H1 (cell line): ENCODE results near the gene SUPT4H1. TPM values are rescaled to one million over a fixed set of nuclear protein-coding genes. Genes with fewer than 3 reads are reported as not detected.

Experiments
- CTCF ChIA-PET: fragments of 300-600 bp; sonication (Branson Sonifier 250); formaldehyde crosslinking; loops from one replicate; lab custom pipeline; 2021; ENCODE audit not compliant: partially characterized antibody; lab: Charles Lee
- POLR2A ChIA-PET: fragments of 300-600 bp; sonication (Branson Sonifier 250); formaldehyde crosslinking; loops from one replicate; lab custom pipeline; 2021; ENCODE audit warnings: inconsistent platforms; ENCODE audit not compliant: partially characterized antibody; lab: Charles Lee
- DNase-seq, 2 experiments: peaks; one replicate each; pipeline versions ENCODE4 v3.0.0 to v3.0.0-alpha.2; 2010 to 2022; ENCODE audit warnings: low spot score in 2 of 2, low read depth in 1 of 2, mixed read lengths in 1 of 2
- FAIRE-seq: peaks from 2 replicates; lab custom pipeline; 2011; peaks lifted over from hg19 to GRCh38; lab: Jason Lieb, UNC
- H2AFZ ChIP-seq: 2 replicates; pipeline ENCODE4 v1.8.1; 2012; ENCODE audit warnings: low read length, inconsistent platforms
- H2AK5ac ChIP-seq: 2 replicates; pipeline ENCODE4 v1.6.1; 2013; ENCODE audit warnings: low read depth, low read length
- H2BK120ac ChIP-seq: replicated peaks from 2 replicates; pipeline ENCODE3; 2013; ENCODE audit warnings: low read depth, low read length, inconsistent platforms
- H2BK12ac ChIP-seq: 2 replicates; pipeline ENCODE4 v1.6.1; 2013; ENCODE audit warnings: low read depth, low read length
- H2BK15ac ChIP-seq: 2 replicates; pipeline ENCODE4 v1.6.1; 2013; ENCODE audit warnings: low read length
- H2BK20ac ChIP-seq: 2 replicates; pipeline ENCODE4 v1.6.1; 2013; ENCODE audit warnings: low read length
- H2BK5ac ChIP-seq: 2 replicates; pipeline ENCODE4 v1.6.1; 2013; ENCODE audit warnings: low read depth, low read length
- H3K14ac ChIP-seq: 2 replicates; pipeline ENCODE4 v1.6.1; 2013; ENCODE audit warnings: inconsistent platforms; ENCODE audit not compliant: insufficient read length
- H3K18ac ChIP-seq: 2 replicates; pipeline ENCODE4 v1.6.1; 2013; ENCODE audit warnings: low read length; ENCODE audit errors: extremely low read depth
- H3K23ac ChIP-seq: 2 replicates; pipeline ENCODE4 v1.6.1; 2013; ENCODE audit warnings: inconsistent platforms; ENCODE audit not compliant: insufficient read length
- H3K23me2 ChIP-seq: 2 replicates; pipeline ENCODE4 v1.6.1; 2013; ENCODE audit warnings: low read depth, low read length
- H3K27ac ChIP-seq: 2 replicates; pipeline ENCODE4 v1.6.1; 2011; ENCODE audit warnings: low read depth, low read length, inconsistent platforms
- H3K27me3 ChIP-seq, 4 experiments: replicated peaks in 1 of 4; 1 replicate in 1 of 4; 2 replicates in 3 of 4; pipeline versions ENCODE4 v1.6.1 to v1.8.1; 2011 to 2013; ENCODE audit warnings: low read length in 3 of 4, mild to moderate bottlenecking in 3 of 4, inconsistent platforms in 2 of 4, mixed read lengths in 2 of 4, moderate library complexity in 1 of 4; ENCODE audit not compliant: control insufficient read depth in 3 of 4, insufficient read depth in 3 of 4; ENCODE audit errors: extremely low read depth in 1 of 4
- H3K36me3 ChIP-seq, 4 experiments: 2 replicates each; pipeline versions ENCODE4 v1.6.1 to v1.8.1; 2011 to 2013; ENCODE audit warnings: mild to moderate bottlenecking in 4 of 4, low read length in 3 of 4, moderate library complexity in 2 of 4, control low read depth in 1 of 4, inconsistent platforms in 1 of 4; ENCODE audit not compliant: insufficient read depth in 4 of 4, control insufficient read depth in 2 of 4
- H3K4ac ChIP-seq: replicated peaks from 2 replicates; pipeline ENCODE3; 2013; ENCODE audit warnings: low read length, low read depth, mixed read lengths, inconsistent platforms; ENCODE audit not compliant: insufficient read length
- H3K4me1 ChIP-seq, 4 experiments: replicated peaks in 1 of 4; 1 replicate in 1 of 4; 2 replicates in 3 of 4; pipeline versions ENCODE4 v1.6.1 to v1.8.1; 2011 to 2013; ENCODE audit warnings: low read length in 3 of 4, inconsistent platforms in 2 of 4, mixed read lengths in 1 of 4; ENCODE audit not compliant: insufficient read depth in 4 of 4, control insufficient read depth in 3 of 4
- H3K4me2 ChIP-seq, 2 experiments: 2 replicates each; pipeline versions ENCODE4 v1.6.1 to v1.8.1; 2011 to 2013; ENCODE audit warnings: low read depth in 2 of 2, low read length in 2 of 2, control low read depth in 1 of 2, inconsistent platforms in 1 of 2, mild to moderate bottlenecking in 1 of 2; ENCODE audit not compliant: insufficient read depth in 1 of 2
- H3K4me3 ChIP-seq, 4 experiments: fragments of 200-600, 300-600 bp in 1 of 4; sonication (generic), shearing (Covaris generic), sonication (Bioruptor Twin) in 1 of 4; 2 replicates each; pipeline versions ENCODE4 v1.5.1 to v1.8.1; 2011 to 2016; ENCODE audit warnings: low read length in 4 of 4, low read depth in 3 of 4, control low read depth in 2 of 4, inconsistent platforms in 2 of 4, mild to moderate bottlenecking in 2 of 4, mixed read lengths in 1 of 4, moderate library complexity in 1 of 4; ENCODE audit not compliant: insufficient read depth in 2 of 4; ENCODE audit errors: extremely low read depth in 1 of 4
- H3K56ac ChIP-seq: replicated peaks from 2 replicates; pipeline ENCODE3; 2013; ENCODE audit warnings: low read depth, mild to moderate bottlenecking, mixed read lengths, low read length, inconsistent platforms; ENCODE audit not compliant: insufficient read length
- H3K79me1 ChIP-seq: 2 replicates; pipeline ENCODE4 v1.6.1; 2013; ENCODE audit warnings: low read depth, low read length, control low read depth
- H3K79me2 ChIP-seq, 2 experiments: 2 replicates each; pipeline versions ENCODE4 v1.6.1 to v1.8.1; 2012 to 2013; ENCODE audit warnings: low read length in 2 of 2, mild to moderate bottlenecking in 2 of 2, inconsistent platforms in 1 of 2; ENCODE audit not compliant: insufficient read depth in 2 of 2, control insufficient read depth in 1 of 2
- H3K9ac ChIP-seq, 4 experiments: replicated peaks in 1 of 4; 1 replicate in 1 of 4; 2 replicates in 3 of 4; pipeline versions ENCODE4 v1.6.1 to v1.8.1; 2011 to 2013; ENCODE audit warnings: low read depth in 3 of 4, low read length in 3 of 4, control low read depth in 2 of 4, mild to moderate bottlenecking in 2 of 4, moderate library complexity in 2 of 4, inconsistent platforms in 1 of 4; ENCODE audit errors: extremely low read depth in 1 of 4
- H3K9me3 ChIP-seq, 2 experiments: 2 replicates each; pipeline versions ENCODE4 v1.6.1 to v1.8.1; 2012 to 2013; ENCODE audit warnings: mild to moderate bottlenecking in 2 of 2, moderate library complexity in 2 of 2, control low read depth in 1 of 2, inconsistent platforms in 1 of 2, low read depth in 1 of 2, low read length in 1 of 2, mixed read lengths in 1 of 2; ENCODE audit not compliant: insufficient read depth in 2 of 2
- H4K20me1 ChIP-seq, 2 experiments: replicated peaks in 1 of 2; 2 replicates each; pipeline versions ENCODE3 to v1.8.1; 2011 to 2013; ENCODE audit warnings: inconsistent platforms in 2 of 2, low read length in 2 of 2, mild to moderate bottlenecking in 1 of 2; ENCODE audit not compliant: insufficient read depth in 2 of 2, control insufficient read depth in 1 of 2
- H4K5ac ChIP-seq: 2 replicates; pipeline ENCODE4 v1.6.1; 2013; ENCODE audit warnings: low read length, low read depth, mixed read lengths, inconsistent platforms; ENCODE audit not compliant: insufficient read length
- H4K8ac ChIP-seq: 2 replicates; pipeline ENCODE4 v1.8.0; 2013; ENCODE audit warnings: mild to moderate bottlenecking, moderate library complexity, low read length, inconsistent platforms; ENCODE audit not compliant: insufficient read depth; ENCODE audit errors: extremely low read depth
- H4K91ac ChIP-seq: replicated peaks from 2 replicates; pipeline ENCODE3; 2013; ENCODE audit warnings: low read length, mixed read lengths, inconsistent platforms; ENCODE audit not compliant: insufficient read length
- USF2 ChIP-seq: IDR thresholded peaks from 2 replicates; pipeline ENCODE4 v1.6.1; 2011; ENCODE audit warnings: low read length, improper control_type of control experiment
- WGBS, 2 experiments: shearing (Covaris generic) in 1 of 2; methylation state at CpG; one replicate each; pipeline versions ENCODE4 v1.1.6 to v1.1.7; 2013 to 2015; ENCODE audit warnings: low lambda C conversion rate in 2 of 2, mixed read lengths in 2 of 2, inconsistent platforms in 1 of 2, low coverage in 1 of 2, missing lambda C conversion rate in 1 of 2; ENCODE audit not compliant: insufficient replicate concordance in 2 of 2, insufficient coverage in 1 of 2, insufficient read length in 1 of 2; ENCODE audit errors: extremely low coverage in 1 of 2, missing lambda C conversion rate in 1 of 2; 5-methylcytosine and 5-hydroxymethylcytosine counted together
- polyA plus RNA-seq, 7 experiments: library from polyadenylated mRNA; depleted of rRNA in 3 of 7; stranded (reverse) in 5 of 7; unstranded in 2 of 7; fragments of >200 nt in 5 of 7; fragments of 200-250 nt in 2 of 7; gene quantifications; 1 replicate in 5 of 7; 2 replicates in 1 of 7; 4 replicates in 1 of 7; pipeline versions ENCODE4 v1.2.1 to v1.2.3, GENCODE V29; 2011 to 2013; ENCODE audit warnings: missing spikeins in 2 of 7, mixed read lengths in 2 of 7
- total RNA-seq: library from RNA; stranded (reverse); fragmentation: NEBNext Ultra II Directional; extraction: Animal tissue kit (Norgen Biotek cat#: 25700); gene quantifications from 2 replicates; pipeline ENCODE4 v1.2.1, GENCODE V29; 2021

The SUPT4H1 gene
- total and polyA plus RNA-seq, 2 of the 8 experiments (the other 6 are each of a cell fraction or from before 2014, with no cell fraction given): 112 to 143 TPM

GRCh38 chr17:58362368-58363014 lies 10.5 kb upstream of the SUPT4H1 start:
- Histone ChIP-seq H3K4ac (no peak overlapping the region), H3K36me3 (no peaks in the 10 kb centered on the region), H3K9ac (no peak overlapping the region), H3K4me3 (no peak overlapping the region), H2BK15ac (no peak overlapping the region), H2AFZ (no peak overlapping the region), H3K9me3 (no peaks in the 10 kb centered on the region), H2BK20ac (no peak overlapping the region), H3K18ac (no peak overlapping the region), H3K4me1 (peaks cover 0 to 2% (median 0%) of the 10 kb centered on the region in 4 experiments; a peak in 1 of 7 replicates), H4K20me1 (no peaks in the 10 kb centered on the region), H2AK5ac (no peak overlapping the region)
- TF ChIP-seq USF2: no peak
- TF ChIP-seq, all 59 proteins: peak for 0
- Histone ChIP-seq H3K14ac (no peak overlapping the region), H2BK5ac (no peak overlapping the region), H4K8ac (no peak overlapping the region), H3K79me2 (no peaks in the 10 kb centered on the region), H3K27me3 (no peaks in the 10 kb centered on the region), H4K5ac (no peak overlapping the region), H3K79me1 (no peaks in the 10 kb centered on the region), H2BK12ac (no peak overlapping the region), H4K91ac (no peak overlapping the region), H3K4me2 (no peak overlapping the region), H3K23ac (no peak overlapping the region), H3K56ac (no peak overlapping the region), H3K23me2 (no peaks in the 10 kb centered on the region; the same call in 1 of the 2 replicates), H3K27ac (no peak overlapping the region), H2BK120ac (no peak overlapping the region)
- no peak for FAIRE-seq
- ChIA-PET CTCF (interaction anchor here (0.9 to 6.0 kb wide), 11 partner anchors 9 to 71 kb away, joined by 3 to 32 read pairs (median 5); partner anchors contain the start of genes RNF43 and SUPT4H1), POLR2A (interaction anchor here (1.3 to 4.5 kb wide), 3 partner anchors 9 to 19 kb away, joined by 3 to 30 read pairs (median 12); partner anchors contain the start of gene SUPT4H1)
- 95% methylated on average over 15 of the region's 16 CpGs; no CpG with 5 or more reads in 1 of the 2 experiments for WGBS, 2 experiments
- no peak for DNase-seq
